ENCODE measurements around the gene KRT73.

GRCh38 chr12:52659395-52659794 lies 41.0 kb upstream of the KRT73 start:
- TF ChIP-seq CTCF (IDR thresholded peaks at IDR 0.05) (no peak), POLR2A (IDR thresholded peaks at IDR 0.05) (no peak)
